ENCODE results near the gene PRRG4. TPM values are rescaled to one million over a fixed set of nuclear protein-coding genes. Genes with fewer than 3 reads are reported as not detected.
"Not testable (repeated sequence)": the region's sequence is repeated elsewhere in the genome, so short reads cannot be mapped to it uniquely, and the experiment has no call there.

Gene PRRG4
- total and polyA plus RNA-seq, 12 donors: 0.08 to 1.3 (median 0.32) TPM; not detected in 1

GRCh38 chr11:32864555-32864954 is 34.8 kb downstream of the PRRG4 start:
- no peak for TF ChIP-seq CTCF (IDR thresholded peaks at IDR 0.05)
- H3K4me1 ChIP-seq: no peaks in the 10 kb centered on the region
- intact Hi-C loops (cut with DNase I): no loop called here
- H3K27ac ChIP-seq: no peak overlapping the region
- H3K4me3 ChIP-seq: no peak overlapping the region
- DNase-seq (no peak), ATAC-seq (no peak)
- H3K27me3 ChIP-seq: peaks cover 0 to 6% (median 0%) of the 10 kb centered on the region in 7 donors
- peaks cover 0 to 16% (median 0%) of the 10 kb centered on the region in 11 donors for H3K9me3 ChIP-seq
- H3K36me3 ChIP-seq: no peaks in the 10 kb centered on the region

DNA sequence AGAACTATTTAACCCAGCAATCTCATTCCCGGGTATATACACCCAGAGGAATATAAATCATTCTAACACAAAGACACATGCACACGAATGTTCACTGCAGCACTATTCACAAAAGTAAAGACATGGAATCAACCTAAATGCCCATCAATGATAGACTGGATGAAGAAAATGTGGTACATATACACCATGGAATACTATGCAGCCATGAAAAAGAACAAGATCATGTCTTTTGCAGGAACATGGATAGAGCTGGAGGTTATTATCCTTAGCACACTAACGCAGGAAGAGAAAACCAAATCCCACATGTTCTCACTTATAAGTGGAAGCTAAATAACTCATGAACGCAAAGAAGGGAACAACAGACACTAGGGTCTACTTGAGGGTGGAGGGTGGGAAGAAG is 39.0 kb downstream of the PRRG4 start:
- DNase-seq; H3K36me3 ChIP-seq; ATAC-seq; intact Hi-C loops (cut with DNase I); H3K27ac ChIP-seq; H3K4me1 ChIP-seq; H3K4me3 ChIP-seq: not testable (repeated sequence)
- 69 to 70% methylated on average over 4 of the region's 4 CpGs for WGBS, 2 donors
- Histone ChIP-seq H3K27me3 (peaks cover 0 to 18% (median 0%) of the 10 kb centered on the region in 7 donors), H3K9me3 (peaks cover 0 to 16% (median 2%) of the 10 kb centered on the region in 11 donors)

DNA sequence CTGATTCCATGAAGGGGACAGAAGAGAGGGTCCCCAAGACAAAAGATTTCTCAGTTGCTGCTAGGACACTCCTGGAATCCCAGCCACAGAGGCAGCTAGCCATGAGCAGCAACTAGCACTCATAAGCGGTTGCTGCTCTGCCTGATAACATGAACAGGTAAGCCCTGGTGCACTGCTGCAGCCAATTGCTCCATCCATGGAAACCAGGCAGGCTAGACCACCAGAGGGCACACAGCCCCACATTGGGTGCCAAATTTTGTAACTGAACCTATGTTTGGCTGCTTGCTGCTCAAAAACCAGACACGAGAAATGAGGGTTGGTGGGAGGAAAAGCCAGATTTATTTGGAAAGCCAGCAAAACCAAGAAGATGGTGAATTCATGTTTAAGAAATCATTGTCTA is 40.9 kb downstream of the PRRG4 start:
- Histone ChIP-seq H3K9me3 (peaks cover 0 to 16% (median 2%) of the 10 kb centered on the region in 11 donors), H3K27me3 (peaks cover 0 to 28% (median 6%) of the 10 kb centered on the region in 7 donors), H3K4me3 (no peak overlapping the region), H3K27ac (no peak overlapping the region), H3K4me1 (no peaks in the 10 kb centered on the region), H3K36me3 (no peaks in the 10 kb centered on the region)
- WGBS, 2 donors: 45 to 50% methylated on average over 2 of the region's 2 CpGs
- peak in 1 of 2 donors; percentile 17 for DNase-seq
- intact Hi-C loops (cut with DNase I): no loop called here
- peak in 7 of 9 donors; percentile 12 to 40 (median 33) for TF ChIP-seq CTCF (IDR thresholded peaks at IDR 0.05)
- ATAC-seq: no peak

DNA sequence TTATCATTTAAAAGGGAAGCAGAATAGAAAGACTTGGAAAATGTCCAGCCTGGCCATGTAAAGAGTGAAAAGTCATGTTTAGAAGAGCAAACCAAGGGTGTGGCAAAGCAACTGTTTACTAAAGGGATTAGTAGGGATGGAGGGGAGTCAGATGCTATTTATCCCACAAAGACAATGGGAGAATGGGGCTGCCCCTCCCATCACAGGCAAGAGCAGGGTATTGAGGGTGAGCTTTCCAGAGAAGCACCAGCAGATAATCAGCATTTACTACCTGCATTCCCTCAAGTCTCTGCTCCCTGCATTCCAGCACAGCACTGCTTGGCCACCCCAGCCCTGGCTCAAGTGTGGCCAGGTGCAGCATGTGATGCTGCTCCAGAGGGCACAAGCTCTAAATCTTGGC is 44.4 kb downstream of the PRRG4 start:
- Histone ChIP-seq H3K27me3 (peaks cover 0 to 28% (median 6%) of the 10 kb centered on the region in 7 donors), H3K4me3 (no peak overlapping the region), H3K4me1 (no peaks in the 10 kb centered on the region), H3K36me3 (no peaks in the 10 kb centered on the region), H3K27ac (no peak overlapping the region), H3K9me3 (peaks cover 0 to 3% (median 0%) of the 10 kb centered on the region in 11 donors)
- DNase-seq (no peak), ATAC-seq (no peak)
- intact Hi-C loops (cut with DNase I): no loop called here
- no peak for TF ChIP-seq CTCF (IDR thresholded peaks at IDR 0.05)

DNA sequence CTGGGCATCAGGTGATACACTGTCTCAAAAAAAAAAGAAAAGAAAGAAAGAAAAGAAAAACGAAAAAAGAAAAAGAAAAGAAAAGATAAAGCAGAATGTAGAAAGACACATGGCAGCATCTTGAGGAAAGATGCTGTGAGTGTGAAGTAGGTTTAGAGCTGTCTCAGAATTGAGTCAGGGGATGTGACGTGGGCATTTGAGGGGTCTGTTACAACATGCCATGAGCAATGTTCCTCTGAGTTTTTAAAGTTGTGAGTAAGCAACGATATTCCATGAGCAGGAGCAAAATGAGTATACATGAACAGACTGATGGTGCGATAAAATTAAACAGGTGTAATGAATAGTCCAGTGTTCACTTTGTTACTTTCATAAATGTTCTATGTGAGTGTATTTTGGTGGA is 51.6 kb downstream of the PRRG4 start:
- peaks cover 0 to 10% (median 0%) of the 10 kb centered on the region in 7 donors for H3K27me3 ChIP-seq
- no peak overlapping the region for H3K27ac ChIP-seq
- TF ChIP-seq CTCF (IDR thresholded peaks at IDR 0.05): no peak
- no peak overlapping the region for H3K4me3 ChIP-seq
- ATAC-seq (no peak), DNase-seq (no peak)
- H3K4me1 ChIP-seq: no peaks in the 10 kb centered on the region
- H3K36me3 ChIP-seq: no peaks in the 10 kb centered on the region
- intact Hi-C loops (cut with DNase I): loop anchor here in 1 of 10 donors (10.0 kb wide), 1 partner anchor 904 kb away; no protein-coding TSS in a partner anchor
- 57 to 66% methylated on average over 4 of the region's 4 CpGs for WGBS, 2 donors
- no peaks in the 10 kb centered on the region for H3K9me3 ChIP-seq

Measured in heart right ventricle (tissue), 16 donors.